ENCODE data around the gene CD14. TPM values are rescaled to one million over a fixed set of nuclear protein-coding genes. Genes with fewer than 3 reads are reported as not detected.
"Not testable (repeated sequence)": the region's sequence is repeated elsewhere in the genome, so short reads cannot be mapped to it uniquely, and the experiment has no call there.

Gene CD14
- total RNA-seq, 4 donors from 2014 or later, result 0.51 to 48.5 (median 34.0) TPM

DNA sequence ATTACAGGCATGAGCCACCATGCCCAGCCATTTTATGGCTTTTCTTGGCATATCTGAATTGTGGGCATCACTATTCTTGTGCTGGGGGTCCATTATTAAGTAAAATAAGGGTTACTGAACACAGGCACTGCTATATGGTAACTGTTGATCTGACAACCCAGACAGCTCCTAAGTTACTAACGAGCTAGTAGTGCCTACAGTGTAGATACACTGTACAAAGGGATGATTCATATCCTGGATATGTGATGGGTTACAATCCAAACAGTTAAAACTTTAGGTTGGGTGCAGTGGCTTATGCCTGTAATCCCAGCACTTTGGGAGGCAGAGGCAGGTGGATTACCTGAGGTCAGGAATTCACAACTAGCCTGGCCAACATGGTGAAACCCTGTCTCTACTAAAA, 4.3 kb downstream of the CD14 start:
- Histone ChIP-seq H3K4me1 (no peaks in the 10 kb centered on the region), H3K9me3 (no peaks in the 10 kb centered on the region)
- TF ChIP-seq, protein P1, sequence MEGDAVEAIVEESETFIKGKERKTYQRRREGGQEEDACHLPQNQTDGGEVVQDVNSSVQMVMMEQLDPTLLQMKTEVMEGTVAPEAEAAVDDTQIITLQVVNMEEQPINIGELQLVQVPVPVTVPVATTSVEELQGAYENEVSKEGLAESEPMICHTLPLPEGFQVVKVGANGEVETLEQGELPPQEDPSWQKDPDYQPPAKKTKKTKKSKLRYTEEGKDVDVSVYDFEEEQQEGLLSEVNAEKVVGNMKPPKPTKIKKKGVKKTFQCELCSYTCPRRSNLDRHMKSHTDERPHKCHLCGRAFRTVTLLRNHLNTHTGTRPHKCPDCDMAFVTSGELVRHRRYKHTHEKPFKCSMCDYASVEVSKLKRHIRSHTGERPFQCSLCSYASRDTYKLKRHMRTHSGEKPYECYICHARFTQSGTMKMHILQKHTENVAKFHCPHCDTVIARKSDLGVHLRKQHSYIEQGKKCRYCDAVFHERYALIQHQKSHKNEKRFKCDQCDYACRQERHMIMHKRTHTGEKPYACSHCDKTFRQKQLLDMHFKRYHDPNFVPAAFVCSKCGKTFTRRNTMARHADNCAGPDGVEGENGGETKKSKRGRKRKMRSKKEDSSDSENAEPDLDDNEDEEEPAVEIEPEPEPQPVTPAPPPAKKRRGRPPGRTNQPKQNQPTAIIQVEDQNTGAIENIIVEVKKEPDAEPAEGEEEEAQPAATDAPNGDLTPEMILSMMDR (IDR thresholded peaks at IDR 0.05), result no peak
- TF ChIP-seq POLR2A (IDR thresholded peaks at IDR 0.05), result no peak

DNA sequence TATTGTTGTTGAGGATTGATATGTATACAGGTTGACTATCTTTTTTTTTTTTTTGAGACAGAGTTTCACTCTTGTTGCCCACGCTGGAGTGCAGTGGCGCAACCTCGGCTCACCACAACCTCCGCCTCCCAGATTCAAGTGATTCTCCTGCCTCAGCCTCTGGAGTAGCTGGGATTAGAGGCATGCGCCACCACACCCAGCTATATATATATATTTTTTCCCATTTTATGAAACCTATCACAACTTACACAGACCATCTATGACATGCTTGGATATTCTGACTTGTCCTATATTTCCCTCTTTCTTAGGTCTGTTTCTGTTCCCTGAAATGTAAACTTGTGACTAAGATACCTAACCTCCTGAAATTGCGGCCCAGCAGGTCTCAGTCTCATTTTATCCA, 5.0 kb downstream of the CD14 start:
- H3K4me1 ChIP-seq, result no peaks in the 10 kb centered on the region
- no peak for DNase-seq
- TF ChIP-seq, protein P1 (IDR thresholded peaks at IDR 0.05), result no peak
- no peak for TF ChIP-seq POLR2A (IDR thresholded peaks at IDR 0.05)
- intact Hi-C loops (cut with DNase I; ENCODE audit: low total_unique reads), result no loop called here
- H3K27me3 ChIP-seq, result no peaks in the 10 kb centered on the region
- H3K9me3 ChIP-seq, result no peaks in the 10 kb centered on the region
- H3K4me3 ChIP-seq, result no peak overlapping the region
- H3K36me3 ChIP-seq, result no peaks in the 10 kb centered on the region
- H3K27ac ChIP-seq, result no peak overlapping the region

More for the DNA sequence above, 4.3 kb downstream of the CD14 start:
- no peak for DNase-seq
- H3K27me3 ChIP-seq, result no peaks in the 10 kb centered on the region
- H3K27ac ChIP-seq, result no peak overlapping the region
- intact Hi-C loops (cut with DNase I; ENCODE audit: low total_unique reads), result no loop called here
- H3K4me3 ChIP-seq, result no peak overlapping the region
- H3K36me3 ChIP-seq, result no peaks in the 10 kb centered on the region

DNA sequence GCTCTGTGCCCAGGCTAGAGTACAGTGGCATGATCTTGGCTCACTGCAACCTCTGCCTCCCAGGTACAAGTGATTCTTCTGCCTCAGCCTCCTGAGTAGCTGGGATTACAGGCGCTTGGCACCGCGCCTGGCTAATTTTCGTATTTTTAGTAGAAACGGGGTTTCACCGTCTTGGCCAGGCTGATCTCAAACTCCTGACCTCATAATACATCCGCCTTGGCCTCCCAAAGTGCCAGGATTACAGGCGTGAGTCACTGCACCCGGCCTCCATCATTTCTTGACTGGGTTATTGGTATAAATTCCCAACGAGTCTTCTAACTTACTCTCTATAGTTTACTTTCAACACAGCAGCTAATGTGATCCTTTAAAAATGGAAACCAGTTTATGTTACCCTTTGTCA, 8.1 kb downstream of the CD14 start:
- H3K4me3 ChIP-seq; intact Hi-C loops (cut with DNase I; ENCODE audit: low total_unique reads); DNase-seq; H3K36me3 ChIP-seq; H3K4me1 ChIP-seq; H3K27ac ChIP-seq; H3K27me3 ChIP-seq; H3K9me3 ChIP-seq: not testable (repeated sequence)

DNA sequence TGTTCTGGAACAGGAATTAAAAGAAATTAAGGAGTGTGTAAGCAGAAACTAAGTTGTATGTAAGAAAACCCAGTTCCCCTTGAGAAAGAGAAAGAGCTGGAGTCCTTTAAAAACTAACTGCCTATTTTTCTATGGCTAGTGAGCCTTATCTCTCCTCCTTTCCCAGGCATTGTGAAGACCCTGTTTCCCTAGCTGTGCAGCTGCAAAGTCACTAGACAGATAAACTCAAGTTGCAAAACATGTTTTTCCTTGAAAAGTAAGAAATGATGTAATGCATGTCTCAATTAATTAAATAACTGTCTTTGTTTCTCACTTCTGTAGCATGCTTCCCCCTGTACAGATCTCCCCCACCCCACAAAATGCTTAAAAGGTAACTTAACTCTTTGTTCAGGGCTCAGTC, 9.9 kb downstream of the CD14 start:
- H3K9me3 ChIP-seq; DNase-seq; H3K4me3 ChIP-seq; H3K27ac ChIP-seq; H3K4me1 ChIP-seq; intact Hi-C loops (cut with DNase I; ENCODE audit: low total_unique reads); H3K27me3 ChIP-seq; H3K36me3 ChIP-seq: not testable (repeated sequence)

DNA sequence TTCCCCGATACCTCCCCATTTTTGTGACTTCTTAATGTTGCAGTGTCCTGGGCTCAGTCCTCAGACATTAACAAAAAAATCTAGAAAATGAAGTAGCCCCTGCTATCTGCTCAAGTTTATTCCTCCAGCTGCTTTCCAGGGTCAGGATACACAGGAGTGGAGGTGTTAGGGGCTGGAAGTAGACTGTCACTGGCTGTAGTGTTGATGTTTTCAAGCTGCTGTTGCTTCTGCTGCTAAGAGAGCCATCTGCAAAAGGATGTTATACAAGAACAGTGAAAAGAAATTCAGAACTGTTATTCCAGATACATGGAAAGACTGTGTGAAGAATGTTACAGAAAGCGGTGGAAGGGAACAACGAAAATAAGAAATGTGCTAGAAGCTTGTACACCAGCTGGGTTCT, 10.7 kb downstream of the CD14 start:
- Histone ChIP-seq H3K4me1 (no peaks in the 10 kb centered on the region), H3K36me3 (no peaks in the 10 kb centered on the region), H3K27me3 (no peaks in the 10 kb centered on the region), H3K4me3 (no peak overlapping the region), H3K27ac (no peak overlapping the region), H3K9me3 (no peaks in the 10 kb centered on the region)
- no peak for DNase-seq
- TF ChIP-seq, protein P1 (IDR thresholded peaks at IDR 0.05), result no peak
- TF ChIP-seq POLR2A (IDR thresholded peaks at IDR 0.05), result no peak
- intact Hi-C loops (cut with DNase I; ENCODE audit: low total_unique reads), result no loop called here

DNA sequence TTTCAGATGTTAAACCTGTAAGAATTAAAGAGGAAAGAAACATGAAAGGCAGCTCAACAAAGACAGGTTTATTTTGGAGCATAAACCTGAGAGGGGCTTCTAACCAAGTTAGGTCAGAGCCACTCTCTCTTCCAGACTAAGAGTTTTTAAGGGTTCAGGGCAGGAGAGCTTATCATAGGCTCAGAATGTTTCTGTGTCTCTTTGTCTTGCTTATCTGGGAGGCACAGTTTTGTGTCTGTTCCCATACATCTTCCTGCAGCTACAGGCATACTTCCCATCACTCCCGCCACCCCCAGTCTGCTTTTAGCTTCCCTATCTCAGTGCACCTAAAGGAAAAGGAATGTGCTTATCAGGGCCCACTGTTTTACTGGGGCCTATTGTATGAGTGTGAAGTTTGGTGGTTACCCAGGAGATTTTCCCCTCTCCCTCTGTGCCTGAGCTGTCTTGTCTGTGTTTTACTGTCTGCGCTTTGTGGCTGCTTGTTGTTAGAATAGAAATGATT, 21.9 kb downstream of the CD14 start:
- no peaks in the 10 kb centered on the region for H3K9me3 ChIP-seq
- no peak overlapping the region for H3K4me3 ChIP-seq
- H3K4me1 ChIP-seq, result no peaks in the 10 kb centered on the region
- no peak for DNase-seq
- no peaks in the 10 kb centered on the region for H3K27me3 ChIP-seq
- no peak for TF ChIP-seq POLR2A (IDR thresholded peaks at IDR 0.05)
- TF ChIP-seq, protein P1 (IDR thresholded peaks at IDR 0.05), result no peak
- no peaks in the 10 kb centered on the region for H3K36me3 ChIP-seq
- intact Hi-C loops (cut with DNase I; ENCODE audit: low total_unique reads), result no loop called here
- H3K27ac ChIP-seq, result no peak overlapping the region
